Measurements from ENCODE around the gene DHDDS. TPM values are rescaled to one million over a fixed set of nuclear protein-coding genes. Genes with fewer than 3 reads are reported as not detected.
"Not testable (repeated sequence)": the region's sequence is repeated elsewhere in the genome, so short reads cannot be mapped to it uniquely, and the experiment has no call there.

The DHDDS gene
- total RNA-seq: 10 to 100 TPM; 36.5 to 66.7 (median 52.0) TPM

- H3K4me3 ChIP-seq (replicated peaks in 1 of 3): peak within 1 kb of the TSS; percentile 33 to 43 (median 41)
- DNase-seq: peak; percentile 98 to 99
- H3K27ac ChIP-seq: peak within 1 kb of the TSS; percentile 27 to 33 (median 28)
- peaks cover 3 to 5% of the 10 kb centered on the region in 2 donors for H3K36me3 ChIP-seq
- WGBS, 2 donors: 0% methylated on average over 30 to 42 of the region's 45 CpGs
- no peaks in the 10 kb centered on the region for H3K9me3 ChIP-seq
- H3K4me1 ChIP-seq: peaks cover 4 to 12% of the 10 kb centered on the region in 2 donors
- intact Hi-C loops (cut with DNase I): no loop called here
- H3K27me3 ChIP-seq: no peaks in the 10 kb centered on the region
- peak in 1 of 6 experiments; percentile 20 for TF ChIP-seq CTCF (IDR thresholded peaks at IDR 0.05)
- TF ChIP-seq POLR2A (IDR thresholded peaks at IDR 0.05): peak in 1 of 2 donors; percentile 84
Observed at GRCh38 chr1:26431979-26432695, at the start of gene DHDDS. Gene DHDDS, plus strand, starts transcription at chr1:26432321. Its CDS starts 625 bp downstream, at chr1:26432946.

- DNase-seq: no peak
- no peak overlapping the region for H3K4me3 ChIP-seq (replicated peaks in 1 of 3)
- intact Hi-C loops (cut with DNase I): no loop called here
- H3K27ac ChIP-seq: no peak overlapping the region
- no peaks in the 10 kb centered on the region for H3K4me1 ChIP-seq
- no peak for TF ChIP-seq POLR2A (IDR thresholded peaks at IDR 0.05)
- no peaks in the 10 kb centered on the region for H3K9me3 ChIP-seq
- H3K36me3 ChIP-seq: no peaks in the 10 kb centered on the region
- H3K27me3 ChIP-seq: no peaks in the 10 kb centered on the region
- WGBS, 2 donors: 83 to 85% methylated on average over 3 of the region's 3 CpGs
Observed at GRCh38 chr1:26384076-26384475, 48.0 kb upstream of the DHDDS start.

GRCh38 chr1:26385063-26385462, 47.1 kb upstream of the DHDDS start:
- WGBS, 2 donors: 90 to 94% methylated on average over 3 of the region's 3 CpGs
- H3K36me3 ChIP-seq; DNase-seq; H3K4me1 ChIP-seq; intact Hi-C loops (cut with DNase I); H3K9me3 ChIP-seq; H3K4me3 ChIP-seq (replicated peaks in 1 of 3); H3K27ac ChIP-seq; H3K27me3 ChIP-seq: not testable (repeated sequence)

- H3K9me3 ChIP-seq: no peaks in the 10 kb centered on the region
- intact Hi-C loops (cut with DNase I): no loop called here
- H3K27me3 ChIP-seq: no peaks in the 10 kb centered on the region
- H3K4me3 ChIP-seq (replicated peaks in 1 of 3): no peak overlapping the region
- no peak overlapping the region for H3K27ac ChIP-seq
- WGBS, 2 donors: 76 to 85% methylated on average over 7 of the region's 7 CpGs
- TF ChIP-seq POLR2A (IDR thresholded peaks at IDR 0.05): no peak
- TF ChIP-seq CTCF (IDR thresholded peaks at IDR 0.05): no peak
- no peaks in the 10 kb centered on the region for H3K4me1 ChIP-seq
- DNase-seq: no peak
- H3K36me3 ChIP-seq: no peaks in the 10 kb centered on the region
Observed at GRCh38 chr1:26387447-26387846, 44.7 kb upstream of the DHDDS start.

GRCh38 chr1:26388791-26389445, 43.2 kb upstream of the DHDDS start:
- Histone ChIP-seq H3K27me3 (no peaks in the 10 kb centered on the region), H3K27ac (no peak overlapping the region), H3K4me3 (replicated peaks in 1 of 3) (no peak overlapping the region), H3K9me3 (no peaks in the 10 kb centered on the region), H3K4me1 (no peaks in the 10 kb centered on the region), H3K36me3 (no peaks in the 10 kb centered on the region)
- WGBS, 2 donors: 78 to 82% methylated on average over 7 of the region's 7 CpGs
- no peak for TF ChIP-seq POLR2A (IDR thresholded peaks at IDR 0.05)
- TF ChIP-seq CTCF (IDR thresholded peaks at IDR 0.05): no peak
- no peak for DNase-seq
- intact Hi-C loops (cut with DNase I): no loop called here

- Histone ChIP-seq H3K4me1 (no peaks in the 10 kb centered on the region), H3K9me3 (no peaks in the 10 kb centered on the region), H3K4me3 (replicated peaks in 1 of 3) (no peak overlapping the region), H3K27me3 (no peaks in the 10 kb centered on the region), H3K36me3 (no peaks in the 10 kb centered on the region), H3K27ac (no peak overlapping the region)
- TF ChIP-seq POLR2A (IDR thresholded peaks at IDR 0.05): no peak
- TF ChIP-seq CTCF (IDR thresholded peaks at IDR 0.05): no peak
- no peak for DNase-seq
- intact Hi-C loops (cut with DNase I): no loop called here
- 80 to 85% methylated on average over 1 to 4 of the region's 4 CpGs for WGBS, 2 donors
Observed at GRCh38 chr1:26389604-26390247, 42.4 kb upstream of the DHDDS start.
